Muscle of arm (tissue), 12 donors: ENCODE data around the gene GLIS1. TPM values are rescaled to one million over a fixed set of nuclear protein-coding genes. Genes with fewer than 3 reads are reported as not detected.

Source experiments
- DNase-seq: peaks from one replicate; pipeline ENCODE4 v3.0.0-alpha.2; 2013
- polyA plus RNA-seq, 12 donors: library from polyadenylated mRNA; unstranded; fragments of 120-200 nt; gene quantifications; one replicate each; pipeline ENCODE4 v1.2.1, GENCODE V29; 2013; ENCODE audit not compliant: insufficient read length in 12 of 12

GLIS1 gene
- polyA plus RNA-seq, 12 donors, result 0.11 to 5.8 (median 1.3) TPM; not detected in 8

DNA sequence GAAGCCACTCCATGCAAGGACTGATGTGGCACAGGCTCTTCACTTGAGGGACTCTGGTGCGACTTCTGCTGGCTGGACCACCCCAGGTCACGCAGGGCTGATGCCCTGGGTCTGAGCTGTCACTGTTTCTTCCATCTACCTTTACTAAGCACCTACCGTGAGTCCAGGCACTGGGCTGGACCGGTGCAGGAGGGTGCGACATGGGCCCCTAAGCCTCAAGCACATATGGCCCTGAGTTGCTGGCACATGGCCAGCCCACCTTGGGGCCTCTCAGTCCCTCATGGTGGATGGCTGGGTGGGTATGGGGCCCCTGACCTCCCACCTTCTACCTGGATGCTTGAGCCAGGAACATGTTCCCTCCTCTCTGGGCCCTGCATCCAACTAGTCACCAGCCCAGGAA, 203.7 kb downstream of the GLIS1 start:
- DNase-seq, result no peak

DNA sequence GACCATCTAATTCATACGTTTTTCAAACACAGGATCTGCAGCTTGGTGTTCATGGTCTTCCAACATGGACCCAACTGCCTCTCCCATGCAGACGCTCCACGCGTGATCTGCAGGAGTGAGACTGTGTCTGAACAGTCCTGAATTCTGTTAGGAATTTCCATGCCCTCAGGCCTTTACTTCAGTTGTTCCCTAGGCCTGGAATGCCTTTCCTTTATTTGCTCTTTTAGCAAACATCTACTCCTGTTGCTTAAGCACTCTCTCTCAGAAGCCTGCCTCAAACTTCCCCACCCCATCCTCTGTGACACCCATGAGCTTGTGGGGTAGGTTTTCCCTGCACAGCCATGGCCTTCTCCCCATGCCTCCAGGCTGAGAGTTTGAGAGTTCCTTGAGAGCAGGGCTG, 206.1 kb downstream of the GLIS1 start:
- DNase-seq, result no peak

DNA sequence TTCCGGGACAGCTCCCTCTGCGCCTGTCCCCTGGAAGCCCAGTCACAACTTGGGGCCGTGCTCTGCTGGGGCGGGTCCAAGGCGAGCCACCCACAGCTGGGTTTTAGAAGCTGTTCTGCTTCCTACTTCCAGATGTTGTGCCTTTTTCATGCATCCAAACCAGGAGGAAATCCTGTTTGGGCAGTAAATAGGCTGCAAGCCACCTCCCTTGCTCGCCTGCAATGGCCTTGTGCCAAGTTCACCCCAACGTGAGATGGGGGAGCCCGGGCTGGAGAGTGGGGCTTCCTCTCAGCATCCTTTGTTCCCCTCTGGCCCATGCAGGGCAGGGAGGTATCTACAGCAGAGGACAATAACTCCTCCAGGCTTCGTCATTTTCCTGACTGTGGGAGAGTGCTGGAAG, 206.6 kb downstream of the GLIS1 start:
- DNase-seq, result no peak

DNA sequence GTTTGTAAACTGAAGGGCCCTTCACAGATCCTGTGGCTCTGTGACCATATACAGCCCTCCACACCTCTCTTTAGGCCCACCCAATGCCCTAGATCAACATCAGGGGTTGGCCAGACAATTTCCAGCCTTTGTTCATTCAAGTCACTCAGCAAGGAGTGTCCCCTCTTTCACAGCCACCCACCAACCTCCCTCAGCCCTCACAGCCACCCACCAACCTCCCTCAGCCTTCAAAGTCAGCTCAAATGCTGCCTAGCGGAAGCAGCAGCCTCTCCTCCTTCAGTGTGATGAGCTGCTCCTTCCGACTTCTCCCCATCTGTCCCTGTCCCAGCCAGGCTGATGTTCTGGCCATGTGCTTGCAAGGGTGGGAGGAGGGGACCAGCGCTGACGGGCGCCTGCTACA, 208.4 kb downstream of the GLIS1 start:
- DNase-seq, result no peak

DNA sequence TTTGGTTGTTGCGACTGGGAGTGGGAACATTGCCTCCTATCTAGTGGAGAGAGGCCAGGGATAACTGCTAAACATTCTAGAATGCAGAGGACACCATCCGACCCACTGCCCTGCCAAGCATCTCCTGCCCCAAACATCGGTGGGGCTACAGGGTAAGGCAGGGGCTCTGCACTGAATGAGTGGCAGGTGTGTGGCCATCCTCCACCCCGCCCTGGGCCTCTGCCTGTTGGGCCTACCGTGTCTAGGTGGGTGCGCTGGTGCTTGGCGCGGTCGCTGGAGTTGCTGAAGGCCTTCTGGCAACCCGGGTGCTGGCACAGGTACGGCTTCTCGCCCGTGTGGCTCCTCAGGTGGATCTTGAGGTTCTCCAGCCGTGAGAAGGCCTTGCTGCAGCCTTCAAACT, 209.4 kb downstream of the GLIS1 start:
- DNase-seq, result no peak

DNA sequence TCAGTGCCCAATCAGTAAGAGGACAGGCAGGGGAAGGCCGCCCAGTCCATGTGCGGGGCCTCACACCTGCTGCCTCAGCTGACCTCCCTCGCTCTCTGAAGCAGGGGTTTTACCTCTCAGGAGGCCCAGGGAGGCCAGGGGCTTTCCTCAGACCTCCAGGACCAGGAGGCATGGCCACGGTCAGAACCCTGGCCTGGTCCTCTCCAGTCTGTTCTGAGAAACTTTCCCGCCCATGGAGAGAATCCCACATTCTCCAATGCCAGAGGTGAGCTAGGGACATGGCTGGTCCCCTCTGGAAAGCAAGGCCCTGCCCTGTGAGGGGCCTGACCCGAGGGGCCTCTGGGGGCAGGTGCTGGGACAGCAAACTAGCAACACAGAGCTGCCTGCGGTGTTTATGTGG, 211.6 kb downstream of the GLIS1 start:
- DNase-seq, result no peak

DNA sequence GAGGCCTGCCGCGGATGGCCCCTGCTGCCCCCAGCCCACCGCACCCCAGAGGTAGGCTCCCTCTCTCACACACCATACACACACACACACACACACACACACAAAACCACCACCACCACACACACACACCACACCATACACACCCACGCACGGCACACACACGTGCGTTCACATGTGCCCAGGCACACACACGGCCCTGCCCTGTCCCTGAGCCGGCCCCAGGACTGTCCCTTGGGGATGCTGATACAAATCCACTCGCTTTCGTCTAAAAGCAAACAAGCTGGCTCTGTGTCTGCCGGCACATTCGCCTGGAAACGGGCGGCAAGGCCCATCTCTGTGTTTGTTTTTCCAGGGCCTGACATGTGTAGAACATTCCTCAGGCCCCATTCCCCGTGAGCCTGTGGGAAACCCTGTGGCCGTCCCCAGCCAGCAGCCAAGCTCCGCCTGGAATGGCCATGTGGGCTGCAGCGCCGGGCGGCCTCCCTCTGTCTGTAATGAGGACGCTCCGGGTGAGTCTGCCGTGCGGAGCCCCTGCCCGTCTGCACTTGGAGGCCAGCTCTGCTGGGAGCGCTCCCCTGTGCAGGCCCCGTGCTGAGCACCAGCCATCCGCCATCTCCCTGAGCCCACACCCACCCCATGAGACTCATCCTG, 212.4 kb downstream of the GLIS1 start:
- peak; percentile 61 for DNase-seq

DNA sequence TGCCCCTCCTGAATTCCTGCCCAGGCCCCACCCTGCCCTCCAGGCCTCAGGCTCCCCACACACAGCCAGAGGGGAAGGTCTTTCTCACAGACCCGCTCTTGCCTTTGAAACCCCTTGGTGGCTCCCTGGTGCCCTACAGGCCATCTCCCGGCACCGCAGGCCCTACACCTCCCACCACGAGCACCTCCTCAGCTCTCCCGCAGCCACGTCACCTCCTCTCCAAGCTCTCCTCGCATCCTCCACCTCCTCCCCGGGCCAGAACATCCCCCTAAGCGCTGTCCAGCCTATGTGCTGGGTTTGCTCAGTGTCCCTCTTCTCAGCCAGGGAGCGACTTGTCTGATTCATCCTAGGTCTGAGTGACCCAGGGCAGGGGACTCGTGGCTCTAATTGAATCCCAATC, 213.4 kb downstream of the GLIS1 start:
- no peak for DNase-seq

DNA sequence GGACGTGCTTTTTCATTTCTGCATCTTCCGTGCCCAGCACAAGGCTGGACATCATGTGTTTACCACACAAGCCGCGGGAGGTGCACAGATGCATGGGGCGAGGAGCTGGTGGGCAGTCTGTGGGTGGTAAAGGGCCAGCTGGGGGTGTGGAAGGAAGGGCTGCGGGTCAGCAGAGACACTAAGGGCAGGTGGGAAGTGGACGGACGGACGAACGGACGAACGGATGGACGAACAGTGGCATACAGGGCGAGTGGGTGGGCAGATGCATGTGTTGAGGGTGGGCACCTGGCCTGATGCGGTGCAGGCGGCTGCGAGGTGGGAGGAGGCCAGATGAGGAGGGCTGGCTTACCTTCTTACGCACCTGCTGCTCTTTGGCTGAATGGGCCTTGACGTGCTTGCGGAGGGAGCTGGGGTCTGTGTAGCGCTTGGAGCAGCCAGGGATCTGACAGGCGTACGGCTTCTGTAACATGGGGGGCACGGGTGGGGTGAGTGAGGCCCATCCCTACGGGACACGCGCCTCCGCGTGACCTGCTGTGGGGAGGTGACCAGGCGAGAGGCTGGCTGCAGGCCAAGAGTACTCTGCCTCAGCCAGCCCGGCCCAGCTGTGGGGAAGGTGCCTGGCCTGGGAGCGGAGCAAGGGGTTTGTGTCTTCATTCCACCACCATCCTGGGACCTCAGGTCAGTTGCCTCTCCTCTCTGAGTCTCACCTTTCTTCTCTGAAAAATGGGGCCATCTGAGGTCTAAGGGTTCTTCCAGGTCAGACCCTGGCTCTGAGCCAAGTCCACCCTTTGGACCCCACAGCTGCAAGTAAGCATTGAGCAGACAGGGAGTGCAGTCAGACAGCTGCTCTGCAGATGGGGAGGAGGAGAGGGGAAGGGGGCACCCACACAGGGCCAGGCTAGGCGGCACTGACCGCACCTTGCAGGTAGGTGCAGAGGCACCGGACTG, 214.3 kb downstream of the GLIS1 start:
- no peak for DNase-seq

DNA sequence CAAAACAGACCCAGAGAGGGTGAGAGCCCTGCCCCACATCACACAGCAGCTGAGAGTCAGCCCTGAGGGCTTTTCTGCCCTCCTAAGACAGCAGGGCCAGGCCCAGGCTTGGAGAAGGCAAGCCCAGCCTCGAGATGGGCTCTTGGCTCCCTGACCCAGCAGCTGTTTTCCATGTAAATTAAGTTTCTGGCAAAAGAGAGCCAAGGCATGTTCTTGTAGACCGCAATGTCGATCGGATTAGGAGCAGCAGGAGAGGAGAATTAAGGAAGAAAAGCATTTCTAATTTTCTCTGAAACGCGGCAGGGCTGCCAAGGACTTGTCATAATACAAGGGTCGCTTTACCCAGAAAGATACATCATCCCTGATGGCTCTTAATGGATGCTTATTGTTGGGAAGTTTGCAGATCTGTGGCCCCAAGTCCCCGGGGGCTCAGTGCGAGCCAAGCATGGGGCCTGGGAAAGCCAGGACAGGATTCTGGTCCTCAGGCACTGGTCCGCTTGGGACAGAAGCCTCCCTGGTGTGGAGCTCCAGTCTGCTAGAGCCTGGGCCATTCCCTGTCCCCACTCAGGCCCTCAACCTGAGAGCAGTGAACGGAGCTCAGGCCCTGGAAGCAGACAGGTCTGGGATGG, 216.9 kb downstream of the GLIS1 start:
- peak; percentile 67 for DNase-seq

DNA sequence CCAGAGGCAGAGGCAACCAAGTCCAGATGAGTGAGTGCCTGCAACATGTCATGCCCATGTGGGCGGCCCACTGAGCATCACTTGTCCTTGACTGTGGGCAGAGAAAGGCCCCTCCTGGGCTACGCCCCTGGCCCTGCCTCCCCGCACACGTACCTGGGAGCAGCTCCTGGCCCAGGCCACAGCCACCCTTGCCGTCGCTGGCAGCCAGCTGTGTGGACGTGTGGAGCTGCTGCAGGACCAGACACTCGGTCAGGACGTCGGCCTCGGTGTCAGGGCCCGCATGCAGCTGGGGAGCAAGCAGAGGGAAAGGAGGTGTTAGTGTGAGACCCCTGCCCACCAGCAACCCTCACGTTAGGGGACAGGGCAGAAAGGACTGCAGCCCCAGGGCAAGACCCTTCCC, 218.5 kb downstream of the GLIS1 start:
- no peak for DNase-seq

DNA sequence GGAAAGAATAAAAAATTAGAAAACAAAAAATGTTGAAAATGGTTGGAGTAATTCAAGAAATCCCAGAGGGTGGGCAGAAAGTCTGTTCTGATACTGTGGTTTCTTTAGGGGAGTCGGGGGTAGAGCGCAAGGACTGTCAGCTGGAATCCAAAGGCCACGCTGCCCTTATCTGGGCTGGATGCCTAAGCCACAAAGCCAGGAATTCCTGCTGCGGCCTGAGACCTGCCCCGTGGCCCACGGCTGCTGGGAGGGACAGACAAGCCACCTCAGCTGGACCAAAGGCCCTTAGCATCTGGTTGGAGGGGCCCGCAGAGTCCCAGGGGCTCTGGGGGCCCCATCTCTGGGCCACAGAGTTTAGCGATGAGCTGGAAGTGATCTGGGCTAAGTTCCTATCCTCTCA, 219.5 kb downstream of the GLIS1 start:
- DNase-seq, result no peak

DNA sequence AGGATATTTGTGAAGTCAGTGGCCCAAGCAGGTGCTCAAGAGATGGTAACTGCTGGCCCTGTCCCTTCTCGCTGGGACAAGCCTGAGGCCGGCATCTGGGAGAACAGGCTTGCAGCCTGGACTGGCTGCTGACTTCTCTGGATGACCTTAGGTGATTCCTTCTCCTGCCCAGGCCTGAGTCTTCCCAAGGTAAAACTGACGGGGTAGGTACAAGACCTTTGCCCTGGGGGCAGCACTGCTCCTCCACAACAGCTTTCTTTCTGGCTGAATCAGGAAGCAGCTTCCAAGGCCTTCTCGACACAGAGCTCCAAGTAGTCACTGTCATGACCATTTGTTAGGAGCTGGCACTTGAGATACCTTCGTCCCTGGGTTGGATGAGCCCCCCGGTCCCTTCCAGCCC, 220.2 kb downstream of the GLIS1 start:
- no peak for DNase-seq

DNA sequence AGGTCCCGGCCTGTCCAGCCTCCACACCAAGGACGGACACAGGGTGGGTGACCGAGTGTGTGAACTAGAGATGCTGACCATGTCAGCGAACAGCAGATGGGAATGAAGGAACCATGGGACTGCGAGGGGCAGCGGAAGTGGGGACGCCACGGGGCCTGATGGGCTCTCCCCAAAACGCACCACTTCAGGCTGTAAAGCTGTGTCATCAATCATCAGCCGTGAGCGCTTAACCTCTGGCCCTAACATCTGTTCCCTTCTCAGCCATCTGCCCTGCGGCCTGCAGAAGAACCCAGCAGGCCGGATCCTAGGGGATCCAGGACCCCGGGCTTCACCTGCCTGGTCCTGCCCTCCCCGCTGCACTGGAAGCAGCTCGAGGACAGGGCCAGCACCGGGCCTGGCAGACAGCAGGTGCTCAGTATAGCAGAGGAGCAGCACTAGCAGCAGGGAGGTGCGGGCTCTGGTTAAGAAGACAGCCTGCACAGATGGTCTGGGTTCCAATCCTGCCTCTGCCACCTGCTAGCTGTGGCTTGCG, 221.1 kb downstream of the GLIS1 start:
- no peak for DNase-seq

DNA sequence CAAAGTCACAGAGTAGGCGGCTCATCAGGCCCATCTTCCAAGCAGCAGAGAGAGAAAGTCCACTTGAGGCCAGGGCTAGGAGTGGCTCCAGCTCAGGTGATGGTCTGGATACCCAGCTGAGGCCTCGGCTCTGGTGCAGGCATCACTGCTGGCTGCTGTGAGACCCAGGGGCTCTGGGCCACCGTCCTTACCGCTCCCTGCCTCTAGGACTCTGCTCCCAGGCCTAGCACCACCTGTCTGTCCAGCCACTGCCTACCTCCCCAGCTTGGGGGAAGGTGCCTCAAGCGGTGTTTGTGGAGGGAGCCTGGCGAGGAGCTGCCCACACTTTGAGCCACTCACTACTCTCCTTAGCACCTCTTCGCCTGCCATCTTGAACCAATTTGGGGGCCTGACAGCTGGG, 221.9 kb downstream of the GLIS1 start:
- DNase-seq, result no peak

DNA sequence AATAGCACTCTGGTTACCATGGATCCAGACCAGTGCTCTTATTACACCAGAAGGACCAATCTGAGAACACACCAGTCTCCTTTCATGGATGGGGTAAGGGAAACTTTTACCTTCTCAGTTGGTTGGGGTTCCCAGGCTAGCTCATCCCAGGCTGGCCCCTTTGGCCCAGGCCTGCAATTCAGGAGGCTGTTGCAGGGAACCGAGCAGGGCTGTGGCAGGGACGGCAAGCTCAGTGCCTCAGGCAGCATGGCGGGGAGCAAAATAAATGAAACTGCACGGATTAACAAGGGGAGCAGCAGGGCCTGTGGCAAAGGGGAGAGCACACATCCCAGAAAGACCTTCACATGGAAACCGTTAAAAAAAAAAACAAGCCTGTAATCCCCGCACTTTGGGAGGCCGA, 222.8 kb downstream of the GLIS1 start:
- DNase-seq, result no peak

DNA sequence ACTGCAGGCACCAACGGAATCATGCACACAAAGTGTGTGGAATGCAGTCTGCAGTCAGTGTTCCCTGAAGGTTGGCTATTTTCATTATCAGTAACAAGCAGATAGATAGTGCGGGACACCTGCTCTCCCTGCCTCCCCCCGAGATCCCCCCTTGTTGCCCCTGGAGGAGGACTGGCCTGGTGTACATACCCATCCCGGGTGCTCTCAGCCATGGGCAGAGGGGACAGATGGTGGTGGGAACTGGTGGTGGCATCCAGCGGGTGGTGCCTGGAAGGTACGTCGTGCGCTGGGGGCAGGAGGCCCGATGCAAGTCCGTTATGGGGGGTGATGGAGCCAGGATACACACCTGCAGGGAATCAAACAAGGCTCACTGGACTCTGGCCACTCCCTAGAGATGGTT, 224.5 kb downstream of the GLIS1 start:
- DNase-seq, result no peak

DNA sequence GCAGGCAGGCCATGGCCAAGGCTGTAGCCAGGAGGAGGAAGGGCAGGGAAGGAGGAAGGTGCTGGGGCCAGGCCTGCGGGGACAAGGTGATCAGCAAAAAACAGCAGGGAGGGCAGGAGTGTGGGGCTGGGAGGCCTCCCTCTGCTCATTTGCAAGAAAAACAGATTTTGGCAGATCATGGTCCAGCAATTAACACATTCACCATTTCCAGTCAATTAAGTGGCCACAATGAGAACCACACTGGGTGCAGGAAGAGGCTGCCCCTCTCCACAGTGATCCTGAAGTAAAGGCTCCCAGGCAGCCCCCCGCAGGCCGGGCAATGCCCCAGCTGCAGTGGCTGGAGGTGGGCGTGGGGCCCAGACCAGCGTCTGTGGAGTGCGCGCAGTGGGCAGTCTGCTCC, 225.1 kb downstream of the GLIS1 start:
- DNase-seq, result no peak

DNA sequence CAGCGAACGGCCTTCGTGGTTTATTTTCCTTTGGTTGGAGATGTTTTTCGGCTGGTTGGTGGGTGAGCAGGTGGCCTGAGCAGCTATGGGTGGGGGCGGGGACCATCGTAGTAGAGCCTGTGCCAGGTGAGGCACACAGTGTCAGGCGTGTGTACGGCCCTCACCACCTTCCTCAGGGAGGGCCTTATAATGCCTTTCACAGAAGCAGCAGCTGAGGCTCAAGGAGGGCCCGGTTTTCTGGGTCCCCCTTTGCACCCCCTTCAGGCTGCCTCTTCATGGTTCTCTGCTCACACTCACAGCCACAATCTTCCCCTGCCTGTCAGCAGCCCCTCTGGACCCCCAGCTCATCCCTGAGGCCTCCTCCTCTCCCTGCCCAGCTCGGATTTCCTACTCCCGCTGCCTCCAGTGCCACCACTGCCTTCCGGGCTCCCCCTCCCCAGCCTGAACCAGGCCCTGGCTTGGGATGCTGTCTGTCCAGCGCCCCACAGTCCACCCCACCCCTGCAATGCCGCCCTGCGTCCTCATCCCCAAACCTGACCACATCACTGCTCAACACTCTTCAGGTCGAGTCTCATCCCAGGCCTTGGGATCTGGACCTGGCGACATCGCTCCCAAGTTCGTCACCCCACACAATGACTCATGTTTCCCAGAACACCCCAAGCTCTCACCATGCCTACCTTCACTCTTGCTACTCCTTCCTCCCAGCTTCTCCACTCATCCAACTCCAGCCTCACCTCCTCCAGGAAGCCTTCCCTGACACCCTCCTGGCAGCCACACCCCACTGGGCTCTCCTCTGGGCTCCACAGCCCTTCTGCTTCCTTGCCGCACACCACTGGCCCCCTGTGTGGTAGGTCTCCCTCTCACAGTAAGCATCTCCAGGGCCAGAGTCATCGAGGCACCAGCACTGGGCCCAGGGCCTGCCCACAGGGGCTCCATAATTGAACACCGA, 225.9 kb downstream of the GLIS1 start:
- DNase-seq, result no peak

DNA sequence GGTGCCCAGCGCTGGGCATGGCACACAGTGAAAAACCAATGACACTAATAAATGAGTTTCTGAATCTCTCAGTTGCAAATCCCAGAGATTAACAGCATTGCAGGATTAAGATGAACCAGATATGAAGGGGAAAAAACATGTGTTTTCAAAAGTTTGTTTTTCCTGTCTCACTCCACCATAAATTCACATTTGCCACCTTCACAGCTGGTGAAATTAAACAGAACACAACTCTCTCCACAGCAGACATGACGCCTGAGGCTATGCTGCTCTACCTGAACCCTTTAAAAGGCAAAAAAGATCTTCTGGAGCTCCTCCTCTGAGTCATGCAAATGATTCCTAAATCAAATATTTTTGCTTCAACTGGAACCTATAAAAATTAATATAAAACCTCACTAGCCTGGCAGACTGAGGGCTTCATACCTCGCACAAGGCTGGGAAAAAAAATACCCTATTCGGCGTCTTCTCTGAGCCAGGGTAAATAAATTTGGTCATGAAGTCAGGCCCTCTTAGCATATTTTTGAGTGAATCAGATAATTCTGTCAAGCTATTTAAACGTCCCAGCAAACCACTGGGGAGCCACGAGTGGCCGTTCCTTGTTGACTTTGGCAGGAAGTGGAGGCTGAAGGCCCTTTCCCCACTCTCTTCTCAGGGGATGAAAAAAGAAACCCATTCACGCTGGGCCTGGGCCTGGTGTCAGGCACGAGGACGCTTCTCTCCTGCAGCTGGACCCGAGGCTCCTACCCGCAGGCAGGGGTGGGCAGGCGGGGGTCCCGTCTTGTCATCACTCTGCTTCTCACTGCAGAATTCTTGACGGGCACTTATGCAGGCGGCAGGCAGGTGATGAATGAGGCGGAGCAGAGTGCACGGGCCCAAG, 226.8 kb downstream of the GLIS1 start:
- no peak for DNase-seq
